Astrocyte of the cerebellum (primary cell): ENCODE results near the gene TMEM114.

ENCODE experiments used
- DNase-seq: peaks from one replicate; pipeline ENCODE4 v3.0.0-alpha.2; 2011; ENCODE audit warnings: low read depth
- H3K4me3 ChIP-seq: 2 replicates; pipeline ENCODE4 v1.5.1; 2011; ENCODE audit warnings: mild to moderate bottlenecking, low read depth, low read length, moderate library complexity
- in situ Hi-C: cut with HindIII; loops from 2 replicates; pipeline ENCODE4 v1.10.0; 2017; ENCODE audit warnings: low sequenced_read_pairs
- TF ChIP-seq, protein P1 (sequence below): IDR thresholded peaks from 2 replicates; pipeline ENCODE4 v1.5.1; 2012; ENCODE audit warnings: low read length, low read depth, moderate library complexity, mild to moderate bottlenecking; ENCODE audit errors: missing control alignments

The TMEM114 gene

DNA sequence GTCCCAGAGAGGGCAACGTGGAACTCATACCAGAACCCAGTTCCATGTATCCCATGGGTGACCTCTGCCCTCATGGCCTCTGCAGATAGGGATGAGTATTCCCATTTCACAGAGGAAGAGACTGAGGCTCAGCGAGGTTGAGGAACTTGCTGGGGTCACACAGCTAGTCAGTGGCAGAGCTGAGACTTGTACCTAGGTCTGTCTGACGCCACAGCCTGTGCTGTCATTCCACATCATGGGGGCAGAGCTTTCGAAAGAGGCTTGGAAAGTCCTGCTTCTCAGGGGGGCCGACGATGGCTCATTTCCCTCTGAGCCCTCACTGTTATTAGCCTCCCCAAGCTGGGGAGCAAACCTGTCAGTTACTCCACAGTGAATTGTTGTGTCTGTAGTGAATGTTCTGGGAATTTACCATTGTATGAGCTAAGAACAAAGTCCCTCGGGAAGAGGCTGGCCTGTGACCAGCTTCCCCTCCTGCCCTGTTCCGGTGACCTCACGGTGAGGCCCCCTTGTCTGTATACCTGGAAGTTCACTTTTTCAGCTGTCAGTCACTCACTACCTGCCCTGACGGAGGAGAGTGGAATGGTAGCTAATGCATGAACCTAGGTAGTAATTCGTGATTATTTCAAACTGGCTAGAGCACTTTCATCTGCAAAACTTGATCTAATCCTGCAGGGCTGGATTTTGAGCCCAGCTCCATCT, 40.1 kb upstream of the TMEM114 start:
- in situ Hi-C loops: no loop called here
- H3K4me3 ChIP-seq: no peak overlapping the region
- DNase-seq: no peak
- TF ChIP-seq, protein P1, sequence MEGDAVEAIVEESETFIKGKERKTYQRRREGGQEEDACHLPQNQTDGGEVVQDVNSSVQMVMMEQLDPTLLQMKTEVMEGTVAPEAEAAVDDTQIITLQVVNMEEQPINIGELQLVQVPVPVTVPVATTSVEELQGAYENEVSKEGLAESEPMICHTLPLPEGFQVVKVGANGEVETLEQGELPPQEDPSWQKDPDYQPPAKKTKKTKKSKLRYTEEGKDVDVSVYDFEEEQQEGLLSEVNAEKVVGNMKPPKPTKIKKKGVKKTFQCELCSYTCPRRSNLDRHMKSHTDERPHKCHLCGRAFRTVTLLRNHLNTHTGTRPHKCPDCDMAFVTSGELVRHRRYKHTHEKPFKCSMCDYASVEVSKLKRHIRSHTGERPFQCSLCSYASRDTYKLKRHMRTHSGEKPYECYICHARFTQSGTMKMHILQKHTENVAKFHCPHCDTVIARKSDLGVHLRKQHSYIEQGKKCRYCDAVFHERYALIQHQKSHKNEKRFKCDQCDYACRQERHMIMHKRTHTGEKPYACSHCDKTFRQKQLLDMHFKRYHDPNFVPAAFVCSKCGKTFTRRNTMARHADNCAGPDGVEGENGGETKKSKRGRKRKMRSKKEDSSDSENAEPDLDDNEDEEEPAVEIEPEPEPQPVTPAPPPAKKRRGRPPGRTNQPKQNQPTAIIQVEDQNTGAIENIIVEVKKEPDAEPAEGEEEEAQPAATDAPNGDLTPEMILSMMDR: no peak

DNA sequence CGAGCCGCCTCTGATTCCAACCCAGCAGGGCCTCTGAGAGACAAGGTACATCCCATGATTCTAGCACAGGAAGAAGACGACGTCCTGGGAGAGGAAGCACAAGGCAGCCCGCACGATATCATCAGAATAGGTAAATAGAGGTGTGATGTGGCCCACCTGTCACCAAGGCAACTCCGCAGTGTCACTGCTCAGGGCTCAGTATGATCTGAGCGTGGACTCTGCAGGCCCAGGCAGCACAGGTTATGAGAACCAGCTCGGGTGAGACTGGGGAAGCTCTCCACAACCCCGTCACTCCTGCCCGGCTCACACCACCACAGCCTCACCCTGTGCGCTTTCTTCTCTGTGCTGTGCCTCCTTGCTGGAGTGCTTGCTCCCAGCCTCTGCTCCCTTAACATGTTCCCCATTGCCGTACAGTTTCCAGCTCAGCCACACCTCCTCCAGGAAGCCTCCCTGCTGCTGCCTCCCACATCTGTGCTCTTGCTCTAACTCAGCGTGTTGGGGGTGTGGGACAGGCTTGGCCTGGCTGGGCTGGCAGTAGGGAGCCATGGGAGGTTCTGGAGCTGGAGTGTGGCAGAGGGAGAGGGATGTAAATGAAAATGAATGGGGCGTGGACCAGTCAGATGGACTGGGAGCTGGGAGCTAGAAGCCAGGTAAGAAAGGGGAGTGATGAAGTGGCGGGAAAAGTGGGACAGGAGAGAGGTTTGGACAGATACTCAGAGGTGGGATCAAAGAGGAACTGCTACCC, 38.8 kb upstream of the TMEM114 start:
- in situ Hi-C loops: no loop called here
- no peak for DNase-seq
- TF ChIP-seq, protein P1: no peak
- H3K4me3 ChIP-seq: no peak overlapping the region

DNA sequence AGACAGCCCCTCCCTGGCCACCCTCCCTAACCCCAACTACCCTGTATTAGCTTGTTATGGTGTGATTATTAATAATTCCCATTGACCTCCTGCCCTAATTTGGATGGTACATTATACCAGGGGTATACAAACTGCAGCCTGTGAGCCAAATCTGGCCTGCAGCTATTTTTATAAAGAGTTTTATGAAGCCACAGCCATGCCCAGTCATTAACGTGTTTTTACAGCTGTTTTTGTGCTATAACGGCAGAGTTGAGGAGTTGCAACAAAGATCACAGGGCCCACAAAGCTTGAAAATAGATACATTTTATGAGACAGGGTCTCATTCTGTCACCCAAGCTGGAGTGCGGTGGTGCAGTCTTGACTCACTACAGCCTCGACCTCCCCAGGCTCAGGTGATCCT, 37.1 kb upstream of the TMEM114 start:
- no peak overlapping the region for H3K4me3 ChIP-seq
- in situ Hi-C loops: no loop called here
- DNase-seq: no peak
- TF ChIP-seq, protein P1: no peak

DNA sequence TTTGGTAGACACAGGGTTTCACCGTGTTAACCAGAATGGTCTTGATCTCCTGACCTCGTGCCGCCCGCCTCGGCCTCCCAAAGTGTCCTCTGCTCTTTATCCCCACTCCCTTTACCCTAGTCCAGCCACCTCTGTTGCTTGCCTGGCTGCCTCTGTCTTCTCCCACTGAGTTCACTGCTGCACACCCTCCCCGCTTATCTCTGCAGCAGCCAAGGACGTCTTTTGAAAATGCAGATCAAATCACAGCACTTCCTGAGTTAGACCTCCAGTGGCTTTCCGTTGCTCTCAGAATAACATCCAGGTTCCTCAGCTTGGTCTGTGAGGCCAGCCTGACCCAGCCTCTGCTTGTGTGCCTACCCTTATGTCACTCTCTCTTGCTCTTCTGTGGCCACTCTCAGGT, 36.6 kb upstream of the TMEM114 start:
- in situ Hi-C loops: no loop called here
- H3K4me3 ChIP-seq: no peak overlapping the region
- no peak for DNase-seq
- TF ChIP-seq, protein P1: no peak

DNA sequence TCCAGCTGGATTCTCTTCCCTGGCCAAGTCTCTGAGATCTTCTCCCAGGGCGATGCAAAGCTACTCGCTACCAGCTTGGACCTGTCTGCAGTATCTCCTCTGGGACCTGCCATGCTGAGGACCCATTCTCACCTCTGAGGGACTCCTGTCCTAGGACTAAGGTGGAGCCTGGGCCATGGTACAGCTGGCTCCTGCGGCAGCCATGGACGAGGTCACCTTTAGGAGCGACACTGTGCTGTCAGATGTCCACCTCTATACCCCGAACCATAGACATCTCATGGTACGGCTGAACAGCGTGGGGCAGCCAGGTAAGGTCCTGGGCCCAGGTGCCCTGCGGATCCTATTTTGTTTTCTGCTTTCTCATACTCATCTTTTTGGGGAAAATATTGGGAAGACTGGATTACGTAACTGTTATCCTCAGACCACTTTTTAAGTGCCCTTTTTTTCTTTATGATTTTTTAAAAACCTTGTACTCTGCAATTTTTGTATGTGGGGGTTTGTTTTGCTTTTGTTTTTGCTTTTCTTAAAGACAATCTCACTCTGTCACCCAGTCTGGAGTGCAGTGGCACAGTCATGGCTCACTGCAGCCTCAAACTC, 35.3 kb upstream of the TMEM114 start:
- in situ Hi-C loops: no loop called here
- DNase-seq: no peak
- TF ChIP-seq, protein P1: no peak
- H3K4me3 ChIP-seq: no peak overlapping the region

DNA sequence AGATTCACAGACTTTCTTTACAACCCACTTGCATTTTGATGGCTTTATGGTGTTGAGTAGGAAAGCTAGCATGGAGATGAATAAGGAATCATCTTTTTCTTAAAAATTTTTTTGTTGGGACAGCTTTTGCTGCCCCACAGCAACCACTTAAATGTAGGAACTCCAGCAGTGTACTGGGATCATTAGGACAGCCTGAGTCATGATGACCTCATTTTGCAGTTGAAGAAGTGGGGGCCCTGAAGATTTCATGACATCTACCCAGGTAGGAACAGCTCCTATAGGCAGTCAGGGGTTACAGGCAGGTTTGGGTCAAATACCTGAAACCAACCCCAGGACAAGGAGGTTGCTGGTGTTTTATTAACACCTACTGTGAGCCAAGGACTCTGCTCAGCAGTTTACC, 33.3 kb upstream of the TMEM114 start:
- in situ Hi-C loops: no loop called here
- H3K4me3 ChIP-seq: no peak overlapping the region
- DNase-seq: no peak
- TF ChIP-seq, protein P1: no peak
